ENCODE measurements around the gene KCNN2.
A peak's percentile ranks its signal among the peaks of the same experiment; 100 is the strongest.

- TF ChIP-seq YY1 (IDR thresholded peaks at IDR 0.05) (no peak), FOXA1 (IDR thresholded peaks at IDR 0.05) (no peak), SP1 (IDR thresholded peaks at IDR 0.05) (no peak), RAD21 (IDR thresholded peaks at IDR 0.05) (no peak), TAF1 (conservative IDR thresholded peaks at IDR 0.05) (no peak), JUND (IDR thresholded peaks at IDR 0.05) (no peak), RXRA (IDR thresholded peaks at IDR 0.05) (peak; percentile 30 to 70), EGR1 (IDR thresholded peaks at IDR 0.05; ENCODE audit: low read depth in 2 of 2) (no peak)
- TF ChIP-seq, protein P1, sequence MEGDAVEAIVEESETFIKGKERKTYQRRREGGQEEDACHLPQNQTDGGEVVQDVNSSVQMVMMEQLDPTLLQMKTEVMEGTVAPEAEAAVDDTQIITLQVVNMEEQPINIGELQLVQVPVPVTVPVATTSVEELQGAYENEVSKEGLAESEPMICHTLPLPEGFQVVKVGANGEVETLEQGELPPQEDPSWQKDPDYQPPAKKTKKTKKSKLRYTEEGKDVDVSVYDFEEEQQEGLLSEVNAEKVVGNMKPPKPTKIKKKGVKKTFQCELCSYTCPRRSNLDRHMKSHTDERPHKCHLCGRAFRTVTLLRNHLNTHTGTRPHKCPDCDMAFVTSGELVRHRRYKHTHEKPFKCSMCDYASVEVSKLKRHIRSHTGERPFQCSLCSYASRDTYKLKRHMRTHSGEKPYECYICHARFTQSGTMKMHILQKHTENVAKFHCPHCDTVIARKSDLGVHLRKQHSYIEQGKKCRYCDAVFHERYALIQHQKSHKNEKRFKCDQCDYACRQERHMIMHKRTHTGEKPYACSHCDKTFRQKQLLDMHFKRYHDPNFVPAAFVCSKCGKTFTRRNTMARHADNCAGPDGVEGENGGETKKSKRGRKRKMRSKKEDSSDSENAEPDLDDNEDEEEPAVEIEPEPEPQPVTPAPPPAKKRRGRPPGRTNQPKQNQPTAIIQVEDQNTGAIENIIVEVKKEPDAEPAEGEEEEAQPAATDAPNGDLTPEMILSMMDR (IDR thresholded peaks at IDR 0.05; ENCODE audit: low read depth, low read length, missing input control): no peak
- TF ChIP-seq, protein P2, sequence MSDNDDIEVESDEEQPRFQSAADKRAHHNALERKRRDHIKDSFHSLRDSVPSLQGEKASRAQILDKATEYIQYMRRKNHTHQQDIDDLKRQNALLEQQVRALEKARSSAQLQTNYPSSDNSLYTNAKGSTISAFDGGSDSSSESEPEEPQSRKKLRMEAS (IDR thresholded peaks at IDR 0.05): peak; percentile 37
- TF ChIP-seq, protein P3, sequence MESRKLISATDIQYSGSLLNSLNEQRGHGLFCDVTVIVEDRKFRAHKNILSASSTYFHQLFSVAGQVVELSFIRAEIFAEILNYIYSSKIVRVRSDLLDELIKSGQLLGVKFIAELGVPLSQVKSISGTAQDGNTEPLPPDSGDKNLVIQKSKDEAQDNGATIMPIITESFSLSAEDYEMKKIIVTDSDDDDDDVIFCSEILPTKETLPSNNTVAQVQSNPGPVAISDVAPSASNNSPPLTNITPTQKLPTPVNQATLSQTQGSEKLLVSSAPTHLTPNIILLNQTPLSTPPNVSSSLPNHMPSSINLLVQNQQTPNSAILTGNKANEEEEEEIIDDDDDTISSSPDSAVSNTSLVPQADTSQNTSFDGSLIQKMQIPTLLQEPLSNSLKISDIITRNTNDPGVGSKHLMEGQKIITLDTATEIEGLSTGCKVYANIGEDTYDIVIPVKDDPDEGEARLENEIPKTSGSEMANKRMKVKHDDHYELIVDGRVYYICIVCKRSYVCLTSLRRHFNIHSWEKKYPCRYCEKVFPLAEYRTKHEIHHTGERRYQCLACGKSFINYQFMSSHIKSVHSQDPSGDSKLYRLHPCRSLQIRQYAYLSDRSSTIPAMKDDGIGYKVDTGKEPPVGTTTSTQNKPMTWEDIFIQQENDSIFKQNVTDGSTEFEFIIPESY (IDR thresholded peaks at IDR 0.05): no peak
- TF ChIP-seq, protein P4, sequence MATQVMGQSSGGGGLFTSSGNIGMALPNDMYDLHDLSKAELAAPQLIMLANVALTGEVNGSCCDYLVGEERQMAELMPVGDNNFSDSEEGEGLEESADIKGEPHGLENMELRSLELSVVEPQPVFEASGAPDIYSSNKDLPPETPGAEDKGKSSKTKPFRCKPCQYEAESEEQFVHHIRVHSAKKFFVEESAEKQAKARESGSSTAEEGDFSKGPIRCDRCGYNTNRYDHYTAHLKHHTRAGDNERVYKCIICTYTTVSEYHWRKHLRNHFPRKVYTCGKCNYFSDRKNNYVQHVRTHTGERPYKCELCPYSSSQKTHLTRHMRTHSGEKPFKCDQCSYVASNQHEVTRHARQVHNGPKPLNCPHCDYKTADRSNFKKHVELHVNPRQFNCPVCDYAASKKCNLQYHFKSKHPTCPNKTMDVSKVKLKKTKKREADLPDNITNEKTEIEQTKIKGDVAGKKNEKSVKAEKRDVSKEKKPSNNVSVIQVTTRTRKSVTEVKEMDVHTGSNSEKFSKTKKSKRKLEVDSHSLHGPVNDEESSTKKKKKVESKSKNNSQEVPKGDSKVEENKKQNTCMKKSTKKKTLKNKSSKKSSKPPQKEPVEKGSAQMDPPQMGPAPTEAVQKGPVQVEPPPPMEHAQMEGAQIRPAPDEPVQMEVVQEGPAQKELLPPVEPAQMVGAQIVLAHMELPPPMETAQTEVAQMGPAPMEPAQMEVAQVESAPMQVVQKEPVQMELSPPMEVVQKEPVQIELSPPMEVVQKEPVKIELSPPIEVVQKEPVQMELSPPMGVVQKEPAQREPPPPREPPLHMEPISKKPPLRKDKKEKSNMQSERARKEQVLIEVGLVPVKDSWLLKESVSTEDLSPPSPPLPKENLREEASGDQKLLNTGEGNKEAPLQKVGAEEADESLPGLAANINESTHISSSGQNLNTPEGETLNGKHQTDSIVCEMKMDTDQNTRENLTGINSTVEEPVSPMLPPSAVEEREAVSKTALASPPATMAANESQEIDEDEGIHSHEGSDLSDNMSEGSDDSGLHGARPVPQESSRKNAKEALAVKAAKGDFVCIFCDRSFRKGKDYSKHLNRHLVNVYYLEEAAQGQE (IDR thresholded peaks at IDR 0.05): no peak
Observed at GRCh38 chr5:114473541-114473940, 111.7 kb downstream of the KCNN2 start.
